ENCODE results near the gene PFKFB1.

The PFKFB1 gene

GRCh38 chrX:54950730-54951375 lies 43.1 kb downstream of the PFKFB1 start:
- H3K9me3 Mint-ChIP-seq = no peaks in the 10 kb centered on the region
- no peaks in the 10 kb centered on the region for H3K4me1 Mint-ChIP-seq
- no peaks in the 10 kb centered on the region for H3K36me3 Mint-ChIP-seq
- H3K4me3 Mint-ChIP-seq = no peak overlapping the region
- H3K27ac Mint-ChIP-seq = no peak overlapping the region
- no peaks in the 10 kb centered on the region for H3K27me3 Mint-ChIP-seq
- no peak for ATAC-seq

GRCh38 chrX:54945224-54945623 lies 48.8 kb downstream of the PFKFB1 start:
- ATAC-seq = no peak
- Mint-ChIP-seq H3K4me1 (no peaks in the 10 kb centered on the region), H3K27ac (no peak overlapping the region), H3K36me3 (no peaks in the 10 kb centered on the region), H3K9me3 (no peaks in the 10 kb centered on the region), H3K4me3 (no peak overlapping the region), H3K27me3 (no peaks in the 10 kb centered on the region)

- Mint-ChIP-seq H3K27me3 (no peaks in the 10 kb centered on the region), H3K4me1 (no peaks in the 10 kb centered on the region), H3K4me3 (no peak overlapping the region), H3K9me3 (no peaks in the 10 kb centered on the region), H3K27ac (no peak overlapping the region), H3K36me3 (no peaks in the 10 kb centered on the region)
- ATAC-seq = no peak
Observed at GRCh38 chrX:54944816-54945215, 49.2 kb downstream of the PFKFB1 start.

- Mint-ChIP-seq H3K27me3 (no peaks in the 10 kb centered on the region), H3K4me1 (no peaks in the 10 kb centered on the region), H3K9me3 (no peaks in the 10 kb centered on the region), H3K4me3 (no peak overlapping the region), H3K36me3 (no peaks in the 10 kb centered on the region), H3K27ac (no peak overlapping the region)
- no peak for ATAC-seq
Observed at GRCh38 chrX:54937416-54937815, 56.6 kb downstream of the PFKFB1 start.

- Mint-ChIP-seq H3K27me3 (no peaks in the 10 kb centered on the region), H3K9me3 (no peaks in the 10 kb centered on the region), H3K4me1 (no peaks in the 10 kb centered on the region), H3K4me3 (no peak overlapping the region), H3K27ac (no peak overlapping the region), H3K36me3 (no peaks in the 10 kb centered on the region)
- no peak for ATAC-seq
Observed at GRCh38 chrX:54935306-54935705, 58.7 kb downstream of the PFKFB1 start.

- no peaks in the 10 kb centered on the region for H3K36me3 Mint-ChIP-seq
- no peaks in the 10 kb centered on the region for H3K4me1 Mint-ChIP-seq
- H3K27ac Mint-ChIP-seq = no peak overlapping the region
- no peaks in the 10 kb centered on the region for H3K27me3 Mint-ChIP-seq
- no peaks in the 10 kb centered on the region for H3K9me3 Mint-ChIP-seq
- no peak overlapping the region for H3K4me3 Mint-ChIP-seq
- no peak for ATAC-seq
Observed at GRCh38 chrX:54934890-54935289, 59.1 kb downstream of the PFKFB1 start.

GRCh38 chrX:54934058-54934457 lies 59.9 kb downstream of the PFKFB1 start:
- no peaks in the 10 kb centered on the region for H3K27me3 Mint-ChIP-seq
- no peak for ATAC-seq
- no peak overlapping the region for H3K4me3 Mint-ChIP-seq
- H3K4me1 Mint-ChIP-seq = no peaks in the 10 kb centered on the region
- H3K36me3 Mint-ChIP-seq = no peaks in the 10 kb centered on the region
- no peaks in the 10 kb centered on the region for H3K9me3 Mint-ChIP-seq
- H3K27ac Mint-ChIP-seq = no peak overlapping the region

- ATAC-seq = no peak
- Mint-ChIP-seq H3K27me3 (no peaks in the 10 kb centered on the region), H3K9me3 (no peaks in the 10 kb centered on the region), H3K4me1 (no peaks in the 10 kb centered on the region), H3K36me3 (no peaks in the 10 kb centered on the region), H3K4me3 (no peak overlapping the region), H3K27ac (no peak overlapping the region)
Observed at GRCh38 chrX:54933150-54933826, 60.7 kb downstream of the PFKFB1 start.

- Mint-ChIP-seq H3K27me3 (no peaks in the 10 kb centered on the region), H3K9me3 (no peaks in the 10 kb centered on the region), H3K36me3 (no peaks in the 10 kb centered on the region), H3K27ac (no peak overlapping the region), H3K4me3 (no peak overlapping the region), H3K4me1 (no peaks in the 10 kb centered on the region)
- no peak for ATAC-seq
Observed at GRCh38 chrX:54931107-54931506, 62.9 kb downstream of the PFKFB1 start.

GRCh38 chrX:54930291-54931049 lies 63.5 kb downstream of the PFKFB1 start:
- H3K36me3 Mint-ChIP-seq = no peaks in the 10 kb centered on the region
- no peak for ATAC-seq
- H3K27ac Mint-ChIP-seq = no peak overlapping the region
- no peaks in the 10 kb centered on the region for H3K4me1 Mint-ChIP-seq
- H3K27me3 Mint-ChIP-seq = no peaks in the 10 kb centered on the region
- no peak overlapping the region for H3K4me3 Mint-ChIP-seq
- no peaks in the 10 kb centered on the region for H3K9me3 Mint-ChIP-seq

- ATAC-seq = no peak
- no peak overlapping the region for H3K27ac Mint-ChIP-seq
- no peaks in the 10 kb centered on the region for H3K36me3 Mint-ChIP-seq
- H3K27me3 Mint-ChIP-seq = no peaks in the 10 kb centered on the region
- H3K4me3 Mint-ChIP-seq = no peak overlapping the region
- no peaks in the 10 kb centered on the region for H3K4me1 Mint-ChIP-seq
- H3K9me3 Mint-ChIP-seq = no peaks in the 10 kb centered on the region
Observed at GRCh38 chrX:54928876-54929275, 65.1 kb downstream of the PFKFB1 start.

- Mint-ChIP-seq H3K27me3 (no peaks in the 10 kb centered on the region), H3K4me3 (no peak overlapping the region), H3K9me3 (no peaks in the 10 kb centered on the region), H3K27ac (no peak overlapping the region), H3K4me1 (peaks cover 5% of the 10 kb centered on the region), H3K36me3 (no peaks in the 10 kb centered on the region)
- no peak for ATAC-seq
Observed at GRCh38 chrX:54926978-54927377, 67.0 kb downstream of the PFKFB1 start.

GRCh38 chrX:54923376-54923775 lies 70.6 kb downstream of the PFKFB1 start:
- no peak for ATAC-seq
- H3K27me3 Mint-ChIP-seq = no peaks in the 10 kb centered on the region
- peaks cover 24% of the 10 kb centered on the region for H3K4me1 Mint-ChIP-seq
- no peaks in the 10 kb centered on the region for H3K36me3 Mint-ChIP-seq
- no peak overlapping the region for H3K4me3 Mint-ChIP-seq
- no peak overlapping the region for H3K27ac Mint-ChIP-seq
- H3K9me3 Mint-ChIP-seq = no peaks in the 10 kb centered on the region

- peak overlapping the region; percentile 84 for H3K4me3 Mint-ChIP-seq
- H3K9me3 Mint-ChIP-seq = no peaks in the 10 kb centered on the region
- ATAC-seq = no peak
- H3K27ac Mint-ChIP-seq = no peak overlapping the region
- H3K27me3 Mint-ChIP-seq = no peaks in the 10 kb centered on the region
- H3K36me3 Mint-ChIP-seq = no peaks in the 10 kb centered on the region
- H3K4me1 Mint-ChIP-seq = peaks cover 24% of the 10 kb centered on the region
Observed at GRCh38 chrX:54922547-54922946, 71.4 kb downstream of the PFKFB1 start.

GRCh38 chrX:54921427-54922021 lies 72.5 kb downstream of the PFKFB1 start:
- Mint-ChIP-seq H3K27ac (peak overlapping the region; percentile 76), H3K4me3 (peak overlapping the region; percentile 84), H3K9me3 (peaks cover under 1% of the 10 kb centered on the region), H3K27me3 (no peaks in the 10 kb centered on the region), H3K36me3 (no peaks in the 10 kb centered on the region), H3K4me1 (peaks cover 24% of the 10 kb centered on the region)
- ATAC-seq = peak; percentile 61
